WERI-Rb-1 (cell line): ENCODE data around the gene RAB34.
"Not testable (repeated sequence)": the region's sequence is repeated elsewhere in the genome, so short reads cannot be mapped to it uniquely, and the experiment has no call there.

Experiments
- DNase-seq: peaks from one replicate; pipeline ENCODE4 v3.0.0-alpha.2; 2020
- H3K27ac ChIP-seq: fragments of 250-450 bp; sonication (Bioruptor Pico); 2 replicates; pipeline ENCODE4 v1.5.1; 2020; ENCODE audit warnings: mild to moderate bottlenecking, moderate library complexity
- H3K27me3 ChIP-seq: fragments of 250-450 bp; sonication (Bioruptor Pico); 2 replicates; pipeline ENCODE4 v1.5.1; 2021; ENCODE audit warnings: mild to moderate bottlenecking, low read depth, moderate library complexity; ENCODE audit not compliant: insufficient read depth, severe bottlenecking
- H3K36me3 ChIP-seq: fragments of 250-450 bp; sonication (Bioruptor Pico); 2 replicates; pipeline ENCODE4 v1.5.1; 2020; ENCODE audit warnings: mild to moderate bottlenecking, moderate library complexity
- H3K4me3 ChIP-seq: 2 replicates; pipeline ENCODE4 v1.5.1; 2011; ENCODE audit warnings: low read depth, mild to moderate bottlenecking, control low read depth, low read length
- H3K9me3 ChIP-seq: fragments of 250-450 bp; sonication (Bioruptor Pico); 2 replicates; pipeline ENCODE4 v1.5.1; 2021; ENCODE audit warnings: mild to moderate bottlenecking, moderate library complexity; ENCODE audit not compliant: severe bottlenecking
- CTCF ChIP-seq: IDR thresholded peaks from 2 replicates; pipeline ENCODE4 v1.5.1; 2011; ENCODE audit warnings: low read depth, mild to moderate bottlenecking, control low read depth, inconsistent platforms, low read length

The RAB34 gene

GRCh38 chr17:28724500-28725165 is 7.0 kb upstream of the RAB34 start:
- peaks cover 61% of the 10 kb centered on the region for H3K36me3 ChIP-seq
- TF ChIP-seq CTCF, result no peak
- H3K27me3 ChIP-seq, result no peaks in the 10 kb centered on the region
- H3K9me3 ChIP-seq, result no peaks in the 10 kb centered on the region
- DNase-seq, result no peak
- peak overlapping the region; percentile 94 for H3K27ac ChIP-seq
- H3K4me3 ChIP-seq, result peak overlapping the region; percentile 60

- not testable (repeated sequence) for H3K9me3 ChIP-seq, H3K27me3 ChIP-seq, DNase-seq, H3K4me3 ChIP-seq
- peak overlapping the region; percentile 9 for H3K27ac ChIP-seq
- peaks cover 61% of the 10 kb centered on the region for H3K36me3 ChIP-seq
Observed at GRCh38 chr17:28723836-28724499, 6.3 kb upstream of the RAB34 start.

GRCh38 chr17:28723159-28723835 is 5.6 kb upstream of the RAB34 start:
- Histone ChIP-seq H3K27ac (peak overlapping the region; percentile 46), H3K27me3 (no peaks in the 10 kb centered on the region), H3K9me3 (no peaks in the 10 kb centered on the region), H3K36me3 (peaks cover 61% of the 10 kb centered on the region), H3K4me3 (no peak overlapping the region)
- no peak for TF ChIP-seq CTCF
- no peak for DNase-seq

- Histone ChIP-seq H3K27ac (peak overlapping the region; percentile 46), H3K9me3 (no peaks in the 10 kb centered on the region), H3K4me3 (no peak overlapping the region), H3K27me3 (no peaks in the 10 kb centered on the region), H3K36me3 (peaks cover 61% of the 10 kb centered on the region)
- TF ChIP-seq CTCF, result no peak
- no peak for DNase-seq
Observed at GRCh38 chr17:28722417-28723158, 4.9 kb upstream of the RAB34 start.

- Histone ChIP-seq H3K36me3 (peaks cover 61% of the 10 kb centered on the region), H3K27ac (peak overlapping the region; percentile 96), H3K4me3 (peak overlapping the region; percentile 96)
- not testable (repeated sequence) for DNase-seq, H3K27me3 ChIP-seq, H3K9me3 ChIP-seq
Observed at GRCh38 chr17:28720997-28721329, 3.3 kb upstream of the RAB34 start.

- TF ChIP-seq CTCF, result no peak
- DNase-seq, result no peak
- peak overlapping the region; percentile 96 for H3K27ac ChIP-seq
- H3K36me3 ChIP-seq, result peaks cover 56% of the 10 kb centered on the region
- no peaks in the 10 kb centered on the region for H3K9me3 ChIP-seq
- H3K27me3 ChIP-seq, result no peaks in the 10 kb centered on the region
- peak overlapping the region; percentile 96 for H3K4me3 ChIP-seq
Observed at GRCh38 chr17:28720247-28720996, 2.8 kb upstream of the RAB34 start.
